Neural crest cell (in vitro differentiated cells): ENCODE data around the gene NPIPB9. TPM values are rescaled to one million over a fixed set of nuclear protein-coding genes. Genes with fewer than 3 reads are reported as not detected.
A peak's percentile ranks its signal among the peaks of the same experiment; 100 is the strongest.
"Not testable (repeated sequence)": the region's sequence is repeated elsewhere in the genome, so short reads cannot be mapped to it uniquely, and the experiment has no call there.

Source experiments
- DNase-seq: peaks from one replicate; pipeline ENCODE4 v3.0.0; 2021; ENCODE audit warnings: low read depth, mixed read lengths, low spot score
- H3K27ac Mint-ChIP-seq: one replicate; pipeline ENCODE4 v1.8.0; 2021; ENCODE audit warnings: mild to moderate bottlenecking, mixed read lengths; ENCODE audit not compliant: unreplicated experiment
- H3K27me3 Mint-ChIP-seq: 2 replicates; pipeline ENCODE4 v1.8.0; 2021; ENCODE audit warnings: low read depth, mild to moderate bottlenecking, mixed read lengths
- H3K36me3 Mint-ChIP-seq: 2 replicates; pipeline ENCODE4 v1.8.0; 2021; ENCODE audit warnings: low read depth, mild to moderate bottlenecking, mixed read lengths
- H3K4me1 Mint-ChIP-seq: 2 replicates; pipeline ENCODE4 v1.8.0; 2021; ENCODE audit warnings: mixed read lengths
- H3K4me3 Mint-ChIP-seq: one replicate; pipeline ENCODE4 v1.8.0; 2021; ENCODE audit warnings: mild to moderate bottlenecking, mixed read lengths
- H3K9me3 Mint-ChIP-seq: 2 replicates; pipeline ENCODE4 v1.8.0; 2021; ENCODE audit warnings: mixed read lengths
- total RNA-seq: library from RNA; stranded (reverse); gene quantifications from 2 replicates; pipeline ENCODE4 v1.2.1, GENCODE V29; 2021
- TF ChIP-seq, protein P1 (sequence below): fragments of 200-600 bp; sonication (generic); conservative IDR thresholded peaks from 2 replicates; pipeline ENCODE4 v1.5.0; 2021; ENCODE audit warnings: antibody characterized with exemption, mild to moderate bottlenecking

Gene NPIPB9
- total RNA-seq, 1 donor from 2014 or later, result 1.6 TPM

DNA sequence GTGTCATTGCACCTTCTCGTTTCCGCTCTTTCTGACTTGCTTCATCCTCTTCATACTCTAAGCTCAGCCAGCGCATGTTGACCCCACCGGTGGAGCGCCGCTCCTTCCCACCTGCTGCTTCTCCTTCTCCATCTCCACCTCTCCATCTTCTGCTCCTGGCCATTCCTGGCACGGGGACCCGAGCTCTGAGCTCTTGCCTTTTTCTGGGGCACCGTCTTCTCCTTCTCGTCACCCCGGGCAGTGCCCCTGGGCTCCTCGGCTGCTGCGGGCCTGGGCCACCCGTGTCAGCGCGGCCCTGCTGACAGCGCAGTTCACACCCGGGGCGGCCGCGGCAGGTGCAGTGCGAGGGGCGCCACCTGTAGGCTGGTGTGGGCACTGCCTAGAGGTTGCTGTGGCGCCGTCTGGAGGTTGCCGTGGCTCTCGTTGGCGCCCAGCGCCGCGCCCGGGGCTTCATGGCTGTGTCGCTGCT lies 1.6 kb upstream of the NPIPB9 start:
- H3K4me3 Mint-ChIP-seq, H3K27ac Mint-ChIP-seq, H3K27me3 Mint-ChIP-seq, H3K4me1 Mint-ChIP-seq, H3K9me3 Mint-ChIP-seq, H3K36me3 Mint-ChIP-seq: not testable (repeated sequence)
- TF ChIP-seq, protein P1, sequence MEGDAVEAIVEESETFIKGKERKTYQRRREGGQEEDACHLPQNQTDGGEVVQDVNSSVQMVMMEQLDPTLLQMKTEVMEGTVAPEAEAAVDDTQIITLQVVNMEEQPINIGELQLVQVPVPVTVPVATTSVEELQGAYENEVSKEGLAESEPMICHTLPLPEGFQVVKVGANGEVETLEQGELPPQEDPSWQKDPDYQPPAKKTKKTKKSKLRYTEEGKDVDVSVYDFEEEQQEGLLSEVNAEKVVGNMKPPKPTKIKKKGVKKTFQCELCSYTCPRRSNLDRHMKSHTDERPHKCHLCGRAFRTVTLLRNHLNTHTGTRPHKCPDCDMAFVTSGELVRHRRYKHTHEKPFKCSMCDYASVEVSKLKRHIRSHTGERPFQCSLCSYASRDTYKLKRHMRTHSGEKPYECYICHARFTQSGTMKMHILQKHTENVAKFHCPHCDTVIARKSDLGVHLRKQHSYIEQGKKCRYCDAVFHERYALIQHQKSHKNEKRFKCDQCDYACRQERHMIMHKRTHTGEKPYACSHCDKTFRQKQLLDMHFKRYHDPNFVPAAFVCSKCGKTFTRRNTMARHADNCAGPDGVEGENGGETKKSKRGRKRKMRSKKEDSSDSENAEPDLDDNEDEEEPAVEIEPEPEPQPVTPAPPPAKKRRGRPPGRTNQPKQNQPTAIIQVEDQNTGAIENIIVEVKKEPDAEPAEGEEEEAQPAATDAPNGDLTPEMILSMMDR, result peak; percentile 52
- peak; percentile 18 for DNase-seq

DNA sequence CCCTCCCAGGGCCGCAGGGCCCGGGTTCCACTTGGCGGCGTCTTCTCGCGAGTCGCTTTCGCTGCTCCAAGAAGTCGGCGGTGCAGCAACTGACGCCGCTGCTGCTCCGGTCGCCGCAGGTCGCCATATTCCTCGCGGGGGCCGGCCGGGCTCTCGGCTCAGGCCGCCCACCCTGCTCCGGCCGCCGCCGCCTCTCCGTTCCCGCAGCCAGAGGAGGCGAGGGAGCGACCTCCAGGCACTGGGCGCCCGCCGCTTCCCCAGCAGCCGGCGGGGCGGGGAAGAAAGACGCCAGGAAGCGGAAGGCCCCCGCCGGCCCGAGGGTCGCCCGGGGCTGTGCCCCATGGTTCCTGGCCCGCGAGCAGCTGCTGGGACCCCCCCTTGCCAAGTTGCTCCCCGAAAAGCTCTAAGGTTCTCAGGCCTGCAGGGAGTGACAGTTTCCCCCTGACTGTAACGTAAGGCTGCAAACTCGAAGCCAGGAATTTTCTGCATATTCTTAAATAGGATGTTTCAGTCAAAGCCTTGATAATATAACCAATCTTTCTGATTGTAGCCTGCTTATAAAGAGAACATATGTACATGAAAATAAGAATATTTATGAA lies 1.0 kb upstream of the NPIPB9 start:
- H3K4me3 Mint-ChIP-seq, H3K27ac Mint-ChIP-seq, H3K36me3 Mint-ChIP-seq, H3K4me1 Mint-ChIP-seq, DNase-seq, H3K9me3 Mint-ChIP-seq, H3K27me3 Mint-ChIP-seq: not testable (repeated sequence)

DNA sequence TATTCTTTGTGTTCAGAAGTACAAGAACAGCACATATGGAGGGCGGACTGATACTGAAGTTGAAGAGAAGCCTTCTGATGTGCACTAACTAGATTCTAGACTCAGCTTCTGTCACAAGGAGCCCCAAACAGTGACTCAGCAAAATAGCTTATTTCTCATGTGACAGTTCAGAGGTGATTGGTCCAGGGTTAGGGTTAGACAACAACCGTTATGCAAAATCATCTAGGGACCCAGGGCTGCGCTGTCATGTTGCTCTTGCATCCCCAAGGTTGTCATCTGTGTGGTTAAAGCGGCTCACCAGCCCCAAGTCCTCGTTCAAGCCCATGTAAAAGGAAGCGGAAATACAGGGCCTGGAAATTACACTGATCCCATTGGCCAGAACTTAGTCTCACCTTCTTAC lies 30.1 kb downstream of the NPIPB9 start:
- H3K36me3 Mint-ChIP-seq, H3K27ac Mint-ChIP-seq, H3K9me3 Mint-ChIP-seq, DNase-seq, H3K27me3 Mint-ChIP-seq, H3K4me1 Mint-ChIP-seq, H3K4me3 Mint-ChIP-seq: not testable (repeated sequence)

DNA sequence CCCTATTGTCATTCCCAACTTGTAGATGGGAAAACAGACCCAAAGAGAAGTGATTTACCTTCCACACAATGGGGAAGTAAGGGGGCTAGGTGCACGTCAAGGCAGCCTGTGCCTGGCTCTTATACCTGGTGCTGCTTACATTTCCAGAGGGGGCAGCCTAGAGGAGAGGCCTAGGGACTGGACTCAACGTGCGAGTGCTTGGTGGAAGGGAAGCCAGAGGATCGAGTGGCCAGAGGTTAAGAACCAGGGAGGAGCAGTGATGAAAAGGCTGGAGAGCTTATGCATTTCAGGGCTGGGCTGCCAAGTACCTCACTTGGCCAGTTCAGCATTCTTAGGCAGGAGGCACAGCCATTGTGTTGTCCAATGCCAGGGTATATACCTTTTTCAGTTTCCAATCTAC lies 30.8 kb downstream of the NPIPB9 start:
- H3K4me3 Mint-ChIP-seq, H3K9me3 Mint-ChIP-seq, H3K4me1 Mint-ChIP-seq, H3K27me3 Mint-ChIP-seq, H3K36me3 Mint-ChIP-seq, H3K27ac Mint-ChIP-seq, DNase-seq: not testable (repeated sequence)

DNA sequence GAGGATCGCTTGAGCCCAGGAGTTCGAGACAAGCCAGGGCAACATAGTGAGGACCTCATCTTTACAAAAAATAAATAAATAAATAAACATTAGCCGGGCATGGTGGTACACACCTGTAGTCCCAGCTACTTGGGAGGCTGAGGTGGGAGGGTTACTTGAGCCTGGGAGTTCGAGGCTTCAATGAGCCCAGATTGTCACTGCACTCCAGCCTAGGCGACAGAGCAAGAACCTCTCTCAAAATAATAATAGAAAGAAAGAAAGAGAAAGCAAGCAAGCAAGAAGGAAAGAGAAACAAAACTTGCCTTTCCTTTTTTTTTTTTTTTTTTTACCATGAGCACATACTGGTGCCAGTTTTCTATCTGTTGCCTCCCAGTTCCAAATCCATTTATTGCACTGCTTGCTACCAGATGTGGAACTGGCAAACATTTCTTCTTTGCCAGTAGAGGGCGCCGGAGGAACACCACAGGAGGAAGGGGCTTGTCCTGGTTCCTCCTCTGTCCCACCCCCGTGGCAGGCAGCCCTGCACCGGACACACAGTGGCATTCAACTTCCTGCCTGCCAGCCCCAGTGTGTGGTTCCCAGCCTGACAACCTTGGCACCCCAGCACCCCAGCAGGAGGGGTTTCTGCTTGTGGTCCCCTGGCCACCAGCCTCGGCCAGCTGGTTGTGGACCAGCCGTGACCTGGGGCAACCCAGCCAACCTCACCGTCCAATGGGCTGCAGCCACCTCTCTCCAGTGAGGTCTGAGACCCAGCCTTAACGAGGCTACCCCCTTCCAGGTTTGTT lies 50.8 kb downstream of the NPIPB9 start:
- H3K4me3 Mint-ChIP-seq, H3K9me3 Mint-ChIP-seq, H3K27me3 Mint-ChIP-seq, H3K4me1 Mint-ChIP-seq, H3K36me3 Mint-ChIP-seq, H3K27ac Mint-ChIP-seq: not testable (repeated sequence)
- TF ChIP-seq, protein P1, result peak; percentile 58
- peak; percentile 53 for DNase-seq

DNA sequence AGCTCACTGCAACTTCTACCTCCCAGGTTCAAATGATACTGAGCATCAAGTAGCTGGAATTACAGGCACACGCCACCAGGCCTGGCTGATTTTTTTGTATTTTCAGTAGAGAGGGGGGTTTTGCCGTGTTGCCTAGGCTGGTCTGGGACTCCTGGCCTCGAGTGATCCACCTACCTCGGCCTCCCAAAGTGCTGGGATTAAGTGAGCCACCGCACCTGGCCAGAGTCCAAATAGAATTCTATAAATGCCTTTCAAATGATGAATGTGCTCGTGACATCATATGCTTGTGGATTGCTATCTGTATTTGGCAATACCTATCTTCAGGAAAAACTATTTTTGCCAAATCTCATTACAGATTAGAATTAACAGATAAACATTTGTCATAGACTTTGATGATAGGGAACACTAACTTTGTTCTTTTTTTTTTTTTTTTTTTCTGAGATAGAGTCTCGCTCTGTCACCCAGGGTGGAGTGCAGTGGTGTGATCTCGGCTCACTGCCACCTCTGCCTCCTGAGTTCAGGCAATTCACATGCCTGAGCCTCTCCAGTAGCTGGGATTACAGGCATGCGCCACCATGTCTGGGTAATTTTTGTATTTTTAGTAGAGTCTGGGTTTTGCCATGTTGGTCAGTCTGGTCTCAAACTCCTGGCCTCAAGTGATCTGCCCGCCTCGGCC lies 56.0 kb downstream of the NPIPB9 start:
- not testable (repeated sequence) for H3K4me3 Mint-ChIP-seq, H3K4me1 Mint-ChIP-seq, H3K27ac Mint-ChIP-seq, DNase-seq, H3K9me3 Mint-ChIP-seq, H3K27me3 Mint-ChIP-seq, H3K36me3 Mint-ChIP-seq

DNA sequence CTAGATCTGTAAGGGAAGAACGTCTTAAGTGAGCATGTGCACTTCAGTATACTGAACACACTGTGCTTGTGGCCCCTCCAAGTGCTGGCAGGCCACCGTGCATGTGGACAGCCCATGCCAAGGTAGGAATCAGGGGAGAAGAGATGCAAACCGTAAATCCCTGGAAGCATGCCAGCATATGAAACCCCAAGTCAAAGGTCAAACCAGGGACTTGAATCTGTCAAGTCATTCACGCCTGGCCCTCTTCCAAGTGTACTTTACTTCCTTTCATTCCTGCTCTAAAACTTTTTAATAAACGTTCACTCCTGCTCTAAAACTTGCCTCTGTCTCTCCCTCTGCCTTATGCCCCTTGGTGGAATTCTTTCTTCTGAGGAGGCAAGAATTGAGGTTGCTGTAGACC lies 68.4 kb downstream of the NPIPB9 start:
- peak overlapping the region; percentile 58 for H3K4me3 Mint-ChIP-seq
- TF ChIP-seq, protein P1, result no peak
- no peak for DNase-seq
- no peaks in the 10 kb centered on the region for H3K36me3 Mint-ChIP-seq
- H3K27ac Mint-ChIP-seq, result no peak overlapping the region
- peaks cover 25% of the 10 kb centered on the region for H3K4me1 Mint-ChIP-seq
- H3K27me3 Mint-ChIP-seq, result no peaks in the 10 kb centered on the region
- H3K9me3 Mint-ChIP-seq, result no peaks in the 10 kb centered on the region

DNA sequence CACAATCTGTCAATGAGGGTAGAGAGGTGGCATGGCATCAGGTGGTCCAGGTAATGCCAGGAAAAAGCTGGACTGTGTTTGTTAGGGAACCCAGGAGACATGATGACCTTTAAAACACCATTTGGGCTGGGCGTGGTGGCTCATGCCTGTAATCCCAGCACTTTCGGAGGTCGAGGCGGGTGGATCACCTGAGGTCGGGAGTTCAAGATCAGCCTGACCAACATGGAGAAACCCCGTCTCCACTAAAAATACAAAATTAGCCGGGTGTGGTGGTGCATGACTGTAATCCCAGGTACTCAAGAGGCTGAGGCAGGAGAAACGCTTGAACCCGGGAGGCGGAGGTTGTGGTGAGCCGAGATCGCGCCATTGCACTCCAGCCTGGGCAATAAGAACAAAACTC lies 69.0 kb downstream of the NPIPB9 start:
- not testable (repeated sequence) for DNase-seq, H3K27me3 Mint-ChIP-seq, H3K36me3 Mint-ChIP-seq, H3K9me3 Mint-ChIP-seq
- peak overlapping the region; percentile 39 for H3K27ac Mint-ChIP-seq
- H3K4me3 Mint-ChIP-seq, result peak overlapping the region; percentile 73
- H3K4me1 Mint-ChIP-seq, result peaks cover 31% of the 10 kb centered on the region
